Measurements from ENCODE around the gene MACO1. TPM values are rescaled to one million over a fixed set of nuclear protein-coding genes. Genes with fewer than 3 reads are reported as not detected.

MACO1 gene
- total RNA-seq, 2 experiments from 2014 or later: 24.1 to 24.9 TPM

DNA sequence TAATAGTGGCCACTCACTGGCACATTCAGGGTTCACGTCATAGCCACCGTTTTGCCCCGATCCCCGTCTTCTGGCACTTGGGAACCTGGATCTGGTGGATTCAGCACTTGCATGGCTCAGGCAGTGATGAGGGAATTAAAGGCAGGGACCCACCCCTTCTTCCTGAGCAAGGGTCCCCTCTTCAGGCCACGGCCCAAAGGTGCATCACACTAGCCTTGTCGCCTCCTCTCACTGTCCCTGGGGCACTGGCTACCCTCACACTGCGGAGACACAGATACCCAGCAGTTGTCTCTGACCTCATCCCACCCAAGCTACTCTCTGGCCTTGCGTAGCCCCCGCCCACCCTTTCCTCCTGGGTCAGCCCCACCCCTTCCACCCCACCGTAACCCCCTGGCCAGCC is 92.8 kb downstream of the MACO1 start:
- H3K4me1 Mint-ChIP-seq (ENCODE audit: low read depth): peaks cover 10% of the 10 kb centered on the region
- H3K27me3 Mint-ChIP-seq: no peaks in the 10 kb centered on the region
- intact Hi-C loops (cut with DNase I, micrococcal nuclease): loop anchor here (5.0 kb wide), 3 partner anchors 116 to 289 kb away; no protein-coding TSS in a partner anchor
- no peak overlapping the region for H3K27ac Mint-ChIP-seq
- no peaks in the 10 kb centered on the region for H3K36me3 Mint-ChIP-seq (ENCODE audit: low read depth)
- ChIA-PET CTCF (no interaction called here), POLR2A (no interaction called here)
- Histone ChIP-seq H3K36me3 (ENCODE audit: insufficient read depth, low read length) (no peaks in the 10 kb centered on the region), H3K27ac (ENCODE audit: low read depth in 1 of 2, low read length in 2 of 2) (no peak overlapping the region), H3K9me3 (ENCODE audit: control insufficient read depth in 1 of 2, insufficient read depth in 1 of 2, low read length in 2 of 2) (no peaks in the 10 kb centered on the region), H3K4me3 (ENCODE audit: low read length) (no peak overlapping the region), H3K4me1 (ENCODE audit: insufficient read depth, low read length) (peaks cover 8% of the 10 kb centered on the region), H3K27me3 (ENCODE audit: control insufficient read depth in 1 of 2, insufficient read depth in 2 of 2, low read length in 2 of 2) (no peaks in the 10 kb centered on the region)
- no peaks in the 10 kb centered on the region for H3K9me3 Mint-ChIP-seq
- no peak for ATAC-seq (ENCODE audit: poor library complexity)
- H3K4me3 Mint-ChIP-seq: no peak overlapping the region
- no peak for DNase-seq
- TF ChIP-seq, protein P1, sequence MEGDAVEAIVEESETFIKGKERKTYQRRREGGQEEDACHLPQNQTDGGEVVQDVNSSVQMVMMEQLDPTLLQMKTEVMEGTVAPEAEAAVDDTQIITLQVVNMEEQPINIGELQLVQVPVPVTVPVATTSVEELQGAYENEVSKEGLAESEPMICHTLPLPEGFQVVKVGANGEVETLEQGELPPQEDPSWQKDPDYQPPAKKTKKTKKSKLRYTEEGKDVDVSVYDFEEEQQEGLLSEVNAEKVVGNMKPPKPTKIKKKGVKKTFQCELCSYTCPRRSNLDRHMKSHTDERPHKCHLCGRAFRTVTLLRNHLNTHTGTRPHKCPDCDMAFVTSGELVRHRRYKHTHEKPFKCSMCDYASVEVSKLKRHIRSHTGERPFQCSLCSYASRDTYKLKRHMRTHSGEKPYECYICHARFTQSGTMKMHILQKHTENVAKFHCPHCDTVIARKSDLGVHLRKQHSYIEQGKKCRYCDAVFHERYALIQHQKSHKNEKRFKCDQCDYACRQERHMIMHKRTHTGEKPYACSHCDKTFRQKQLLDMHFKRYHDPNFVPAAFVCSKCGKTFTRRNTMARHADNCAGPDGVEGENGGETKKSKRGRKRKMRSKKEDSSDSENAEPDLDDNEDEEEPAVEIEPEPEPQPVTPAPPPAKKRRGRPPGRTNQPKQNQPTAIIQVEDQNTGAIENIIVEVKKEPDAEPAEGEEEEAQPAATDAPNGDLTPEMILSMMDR (IDR thresholded peaks at IDR 0.05): no peak

DNA sequence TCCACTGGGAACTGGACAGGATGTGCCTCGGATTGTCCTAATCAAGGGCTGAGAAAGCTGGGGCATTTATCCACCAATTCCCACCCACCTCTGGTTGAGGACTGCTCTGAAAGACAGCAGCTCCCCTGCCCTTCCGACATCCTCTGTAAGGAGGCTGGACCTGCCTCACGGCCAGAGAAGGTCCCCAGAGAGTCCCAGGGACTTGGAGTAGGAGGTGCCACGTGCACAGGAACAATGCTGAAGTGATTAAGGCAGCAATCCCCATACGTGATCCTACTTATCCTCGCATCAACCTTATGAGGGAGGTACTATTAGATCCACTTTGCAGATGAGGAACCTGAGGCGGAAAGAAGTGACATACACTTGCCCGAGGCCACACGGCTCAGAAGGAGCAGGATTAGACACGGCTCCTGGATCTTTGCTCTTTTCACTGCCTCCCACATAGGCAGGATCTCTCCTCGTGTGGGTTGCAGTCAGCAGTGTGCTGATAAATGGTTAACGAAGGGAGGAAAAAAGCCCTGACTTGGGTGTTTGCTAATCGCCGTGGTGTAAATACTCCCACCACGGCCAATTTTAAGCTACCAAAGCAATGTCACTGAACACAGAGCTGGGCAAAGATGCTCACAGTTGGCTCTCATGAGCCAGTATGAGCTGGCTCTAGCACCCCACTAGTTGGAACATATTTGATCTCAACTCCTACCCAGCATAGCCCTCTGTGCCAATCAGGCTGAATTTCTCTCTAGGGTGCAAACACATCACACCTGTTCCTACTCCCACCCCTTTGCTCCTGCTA is 94.1 kb downstream of the MACO1 start:
- intact Hi-C loops (cut with DNase I, micrococcal nuclease): loop anchor here (5.0 kb wide), 3 partner anchors 117 to 288 kb away; no protein-coding TSS in a partner anchor
- POLR2A ChIA-PET: no interaction called here

DNA sequence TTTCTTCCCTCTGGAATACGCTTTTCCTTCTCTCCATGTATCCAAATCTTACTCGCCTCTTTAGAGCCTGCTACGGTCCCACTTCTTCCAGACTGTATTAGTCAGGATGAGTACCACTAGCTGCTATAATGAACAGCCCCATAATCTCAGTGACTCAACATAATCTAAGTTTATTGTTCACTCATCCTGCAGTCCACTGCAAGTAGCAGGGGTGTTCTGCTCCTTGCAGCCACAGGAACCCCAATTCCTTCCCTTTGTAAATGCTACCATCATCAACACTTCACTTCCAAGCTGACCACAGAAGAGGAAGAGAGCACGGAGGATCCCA is 94.6 kb downstream of the MACO1 start:
- Histone ChIP-seq H3K4me1 (ENCODE audit: insufficient read depth, low read length) (peaks cover 5% of the 10 kb centered on the region), H3K27ac (ENCODE audit: low read depth in 1 of 2, low read length in 2 of 2) (no peak overlapping the region), H3K4me3 (ENCODE audit: low read length) (no peak overlapping the region), H3K36me3 (ENCODE audit: insufficient read depth, low read length) (no peaks in the 10 kb centered on the region), H3K9me3 (ENCODE audit: control insufficient read depth in 1 of 2, insufficient read depth in 1 of 2, low read length in 2 of 2) (no peaks in the 10 kb centered on the region), H3K27me3 (ENCODE audit: control insufficient read depth in 1 of 2, insufficient read depth in 2 of 2, low read length in 2 of 2) (no peaks in the 10 kb centered on the region)
- Mint-ChIP-seq H3K4me1 (ENCODE audit: low read depth) (peaks cover 7% of the 10 kb centered on the region), H3K27me3 (no peaks in the 10 kb centered on the region), H3K36me3 (ENCODE audit: low read depth) (no peaks in the 10 kb centered on the region), H3K4me3 (no peak overlapping the region), H3K27ac (no peak overlapping the region), H3K9me3 (no peaks in the 10 kb centered on the region)
- intact Hi-C loops (cut with DNase I, micrococcal nuclease): no loop called here
- TF ChIP-seq, protein P1 (IDR thresholded peaks at IDR 0.05): no peak
- DNase-seq (no peak), ATAC-seq (ENCODE audit: poor library complexity) (no peak)
- POLR2A ChIA-PET: interaction anchor here (0.6 kb wide), 1 partner anchor 343 kb away, joined by 3 read pairs; no protein-coding TSS in a partner anchor
- CTCF ChIA-PET: interaction anchor here (1.2 kb wide), 1 partner anchor 230 kb away, joined by 3 read pairs; no protein-coding TSS in a partner anchor

More for the DNA sequence above, 94.1 kb downstream of the MACO1 start:
- H3K27me3 ChIP-seq (ENCODE audit: control insufficient read depth in 1 of 2, insufficient read depth in 2 of 2, low read length in 2 of 2): no peaks in the 10 kb centered on the region
- Mint-ChIP-seq H3K9me3 (no peaks in the 10 kb centered on the region), H3K4me1 (ENCODE audit: low read depth) (peaks cover 10% of the 10 kb centered on the region), H3K4me3 (no peak overlapping the region), H3K27me3 (no peaks in the 10 kb centered on the region), H3K27ac (no peak overlapping the region), H3K36me3 (ENCODE audit: low read depth) (no peaks in the 10 kb centered on the region)
- no peaks in the 10 kb centered on the region for H3K36me3 ChIP-seq (ENCODE audit: insufficient read depth, low read length)
- DNase-seq (no peak), ATAC-seq (ENCODE audit: poor library complexity) (no peak)
- TF ChIP-seq, protein P1 (IDR thresholded peaks at IDR 0.05): no peak
- H3K4me1 ChIP-seq (ENCODE audit: insufficient read depth, low read length): peaks cover 8% of the 10 kb centered on the region
- CTCF ChIA-PET: no interaction called here
- H3K9me3 ChIP-seq (ENCODE audit: control insufficient read depth in 1 of 2, insufficient read depth in 1 of 2, low read length in 2 of 2): no peaks in the 10 kb centered on the region
- H3K27ac ChIP-seq (ENCODE audit: low read depth in 1 of 2, low read length in 2 of 2): no peak overlapping the region
- no peak overlapping the region for H3K4me3 ChIP-seq (ENCODE audit: low read length)
